Central memory CD8-positive, alpha-beta T cell (primary cell): ENCODE measurements around the gene TBC1D2B.
"Not testable (repeated sequence)": the region's sequence is repeated elsewhere in the genome, so short reads cannot be mapped to it uniquely, and the experiment has no call there.

Experiments
- ATAC-seq: fragments of 150-1000 bp; cut with Tn5 transposase; replicated peaks from 2 replicates; pipeline ENCODE4 v1.10.0; 2022; ENCODE audit warnings: mild to moderate bottlenecking, moderate FRiP score, moderate number of reproducible peaks; ENCODE audit not compliant: poor library complexity, severe bottlenecking; ENCODE audit errors: extremely low read depth
- DNase-seq, 2 donors: peaks; one replicate each; pipeline ENCODE4 v3.0.0; 2021; ENCODE audit warnings: low spot score in 2 of 2
- H3K27ac Mint-ChIP-seq: one replicate; pipeline ENCODE4 v1.8.0; 2022; ENCODE audit warnings: low read depth, mild to moderate bottlenecking, moderate library complexity, mixed read lengths
- H3K27me3 Mint-ChIP-seq: one replicate; pipeline ENCODE4 v1.8.0; 2022; ENCODE audit warnings: mixed read lengths
- H3K36me3 Mint-ChIP-seq: one replicate; pipeline ENCODE4 v1.8.0; 2022; ENCODE audit warnings: mild to moderate bottlenecking, moderate library complexity, mixed read lengths; ENCODE audit not compliant: insufficient read depth
- H3K4me1 Mint-ChIP-seq: one replicate; pipeline ENCODE4 v1.8.0; 2022; ENCODE audit warnings: mixed read lengths
- H3K4me3 Mint-ChIP-seq: one replicate; pipeline ENCODE4 v1.8.0; 2022; ENCODE audit warnings: mild to moderate bottlenecking, moderate library complexity, mixed read lengths
- H3K9me3 Mint-ChIP-seq: one replicate; pipeline ENCODE4 v1.8.0; 2022; ENCODE audit warnings: mixed read lengths

TBC1D2B gene

GRCh38 chr15:77970813-77971360 lies 106.6 kb downstream of the TBC1D2B start:
- DNase-seq, H3K4me1 Mint-ChIP-seq, H3K4me3 Mint-ChIP-seq, ATAC-seq, H3K36me3 Mint-ChIP-seq, H3K27me3 Mint-ChIP-seq, H3K9me3 Mint-ChIP-seq, H3K27ac Mint-ChIP-seq: not testable (repeated sequence)

GRCh38 chr15:77969055-77969454 lies 108.5 kb downstream of the TBC1D2B start:
- H3K4me3 Mint-ChIP-seq: no peak overlapping the region
- no peak for ATAC-seq
- H3K36me3 Mint-ChIP-seq: peaks cover 3% of the 10 kb centered on the region
- peaks cover 4% of the 10 kb centered on the region for H3K4me1 Mint-ChIP-seq
- no peak for DNase-seq
- H3K27me3 Mint-ChIP-seq: no peaks in the 10 kb centered on the region
- H3K27ac Mint-ChIP-seq: no peak overlapping the region
- H3K9me3 Mint-ChIP-seq: no peaks in the 10 kb centered on the region

GRCh38 chr15:77967798-77968197 lies 109.7 kb downstream of the TBC1D2B start:
- no peaks in the 10 kb centered on the region for H3K9me3 Mint-ChIP-seq
- no peak overlapping the region for H3K27ac Mint-ChIP-seq
- peaks cover 3% of the 10 kb centered on the region for H3K36me3 Mint-ChIP-seq
- H3K4me3 Mint-ChIP-seq: no peak overlapping the region
- no peak for ATAC-seq
- H3K4me1 Mint-ChIP-seq: peaks cover 4% of the 10 kb centered on the region
- no peak for DNase-seq
- no peaks in the 10 kb centered on the region for H3K27me3 Mint-ChIP-seq

GRCh38 chr15:77967235-77967615 lies 110.3 kb downstream of the TBC1D2B start:
- not testable (repeated sequence) for H3K27ac Mint-ChIP-seq, H3K27me3 Mint-ChIP-seq, DNase-seq, H3K4me1 Mint-ChIP-seq, ATAC-seq, H3K36me3 Mint-ChIP-seq, H3K9me3 Mint-ChIP-seq, H3K4me3 Mint-ChIP-seq

- H3K36me3 Mint-ChIP-seq: no peaks in the 10 kb centered on the region
- H3K4me1 Mint-ChIP-seq: peaks cover 4% of the 10 kb centered on the region
- ATAC-seq (no peak), DNase-seq (no peak)
- no peak overlapping the region for H3K27ac Mint-ChIP-seq
- no peaks in the 10 kb centered on the region for H3K27me3 Mint-ChIP-seq
- no peak overlapping the region for H3K4me3 Mint-ChIP-seq
- H3K9me3 Mint-ChIP-seq: no peaks in the 10 kb centered on the region
These were observed 110.8 kb downstream of the TBC1D2B start for GRCh38 chr15:77966540-77967234.

GRCh38 chr15:77964193-77964592 lies 113.3 kb downstream of the TBC1D2B start:
- Mint-ChIP-seq H3K27ac (no peak overlapping the region), H3K9me3 (no peaks in the 10 kb centered on the region), H3K27me3 (peaks cover 9% of the 10 kb centered on the region), H3K4me3 (no peak overlapping the region), H3K36me3 (no peaks in the 10 kb centered on the region), H3K4me1 (peaks cover 10% of the 10 kb centered on the region)
- DNase-seq: no peak
- no peak for ATAC-seq

- Mint-ChIP-seq H3K27ac (no peak overlapping the region), H3K36me3 (no peaks in the 10 kb centered on the region), H3K27me3 (peaks cover 9% of the 10 kb centered on the region), H3K4me1 (peaks cover 8% of the 10 kb centered on the region), H3K9me3 (no peaks in the 10 kb centered on the region), H3K4me3 (no peak overlapping the region)
- DNase-seq (peak; percentile 56 to 71), ATAC-seq (peak; percentile 70)
These were observed 118.1 kb downstream of the TBC1D2B start for GRCh38 chr15:77959432-77959879.

GRCh38 chr15:77958716-77959431 lies 118.6 kb downstream of the TBC1D2B start:
- not testable (repeated sequence) for H3K36me3 Mint-ChIP-seq, DNase-seq, H3K27me3 Mint-ChIP-seq, ATAC-seq, H3K9me3 Mint-ChIP-seq, H3K27ac Mint-ChIP-seq, H3K4me3 Mint-ChIP-seq
- H3K4me1 Mint-ChIP-seq: peaks cover 14% of the 10 kb centered on the region

- not testable (repeated sequence) for H3K27ac Mint-ChIP-seq, DNase-seq, H3K4me3 Mint-ChIP-seq, H3K27me3 Mint-ChIP-seq, H3K9me3 Mint-ChIP-seq, H3K36me3 Mint-ChIP-seq, ATAC-seq
- H3K4me1 Mint-ChIP-seq: peaks cover 14% of the 10 kb centered on the region
These were observed 119.5 kb downstream of the TBC1D2B start for GRCh38 chr15:77958021-77958420.

- peak overlapping the region; percentile 38 for H3K27ac Mint-ChIP-seq
- H3K27me3 Mint-ChIP-seq, H3K4me1 Mint-ChIP-seq, H3K4me3 Mint-ChIP-seq, H3K9me3 Mint-ChIP-seq, H3K36me3 Mint-ChIP-seq: not testable (repeated sequence)
- peak; percentile 77 for ATAC-seq
- DNase-seq: peak in 1 of 2 donors; percentile 29
These were observed 123.6 kb downstream of the TBC1D2B start for GRCh38 chr15:77953926-77954325.

- not testable (repeated sequence) for H3K36me3 Mint-ChIP-seq, H3K27me3 Mint-ChIP-seq, H3K4me1 Mint-ChIP-seq, H3K9me3 Mint-ChIP-seq, DNase-seq, H3K4me3 Mint-ChIP-seq, ATAC-seq, H3K27ac Mint-ChIP-seq
These were observed 124.5 kb downstream of the TBC1D2B start for GRCh38 chr15:77952928-77953446.

- H3K27ac Mint-ChIP-seq, H3K9me3 Mint-ChIP-seq, DNase-seq, H3K36me3 Mint-ChIP-seq, H3K4me1 Mint-ChIP-seq, ATAC-seq, H3K27me3 Mint-ChIP-seq, H3K4me3 Mint-ChIP-seq: not testable (repeated sequence)
These were observed 126.3 kb downstream of the TBC1D2B start for GRCh38 chr15:77951105-77951786.
